Stimulated activated CD4-positive, alpha-beta T cell treated with anti-CD3 and anti-CD28 coated beads, Interleukin-12 subunit alpha, Interleukin-12 subunit beta, amount 100 ng/mL, for 24 hours (primary cell): ENCODE measurements around the gene RNF112.

Source experiments
- DNase-seq, 2 experiments: peaks; one replicate each; pipeline ENCODE4 v3.0.0-alpha.2; 2020; ENCODE audit warnings: low read depth in 2 of 2

RNF112 gene, protein sequence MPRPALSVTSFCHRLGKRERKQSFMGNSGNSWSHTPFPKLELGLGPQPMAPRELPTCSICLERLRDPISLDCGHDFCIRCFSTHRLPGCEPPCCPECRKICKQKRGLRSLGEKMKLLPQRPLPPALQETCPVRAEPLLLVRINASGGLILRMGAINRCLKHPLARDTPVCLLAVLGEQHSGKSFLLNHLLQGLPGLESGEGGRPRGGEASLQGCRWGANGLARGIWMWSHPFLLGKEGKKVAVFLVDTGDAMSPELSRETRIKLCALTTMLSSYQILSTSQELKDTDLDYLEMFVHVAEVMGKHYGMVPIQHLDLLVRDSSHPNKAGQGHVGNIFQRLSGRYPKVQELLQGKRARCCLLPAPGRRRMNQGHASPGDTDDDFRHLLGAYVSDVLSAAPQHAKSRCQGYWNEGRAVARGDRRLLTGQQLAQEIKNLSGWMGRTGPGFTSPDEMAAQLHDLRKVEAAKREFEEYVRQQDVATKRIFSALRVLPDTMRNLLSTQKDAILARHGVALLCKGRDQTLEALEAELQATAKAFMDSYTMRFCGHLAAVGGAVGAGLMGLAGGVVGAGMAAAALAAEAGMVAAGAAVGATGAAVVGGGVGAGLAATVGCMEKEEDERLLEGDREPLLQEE

GRCh38 chr17:19410875-19411620, at the start of gene RNF112:
RNF112 (plus strand) TSS chr17:19411232; CDS start chr17:19411409, 177 bp downstream.
- DNase-seq = no peak

GRCh38 chr17:19361326-19361725, 49.7 kb upstream of the RNF112 start:
- no peak for DNase-seq

GRCh38 chr17:19361944-19362276, 49.1 kb upstream of the RNF112 start:
- DNase-seq = no peak

- peak; percentile 86 for DNase-seq
Observed at GRCh38 chr17:19362277-19363113, 48.5 kb upstream of the RNF112 start, which contains the start of gene B9D1. B9D1 (minus strand) TSS chr17:19362723; CDS start chr17:19362569, 154 bp downstream.

DNA sequence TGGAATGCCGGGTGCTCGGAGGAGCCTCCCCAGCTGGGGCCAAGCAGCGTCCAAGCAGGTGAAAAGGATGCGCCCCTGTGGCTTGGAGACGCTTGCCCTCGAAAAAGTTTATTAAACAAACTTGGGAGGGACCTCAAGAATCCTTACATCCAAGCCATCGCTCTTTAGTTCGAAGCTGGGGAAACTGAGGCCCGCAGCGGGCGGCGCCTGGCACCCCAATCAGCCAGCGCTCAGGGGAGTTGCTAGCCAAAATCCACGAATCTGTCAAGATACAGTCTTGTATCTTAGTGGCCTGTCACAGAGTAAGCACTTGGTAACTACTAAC, 48.0 kb upstream of the RNF112 start:
- no peak for DNase-seq

DNA sequence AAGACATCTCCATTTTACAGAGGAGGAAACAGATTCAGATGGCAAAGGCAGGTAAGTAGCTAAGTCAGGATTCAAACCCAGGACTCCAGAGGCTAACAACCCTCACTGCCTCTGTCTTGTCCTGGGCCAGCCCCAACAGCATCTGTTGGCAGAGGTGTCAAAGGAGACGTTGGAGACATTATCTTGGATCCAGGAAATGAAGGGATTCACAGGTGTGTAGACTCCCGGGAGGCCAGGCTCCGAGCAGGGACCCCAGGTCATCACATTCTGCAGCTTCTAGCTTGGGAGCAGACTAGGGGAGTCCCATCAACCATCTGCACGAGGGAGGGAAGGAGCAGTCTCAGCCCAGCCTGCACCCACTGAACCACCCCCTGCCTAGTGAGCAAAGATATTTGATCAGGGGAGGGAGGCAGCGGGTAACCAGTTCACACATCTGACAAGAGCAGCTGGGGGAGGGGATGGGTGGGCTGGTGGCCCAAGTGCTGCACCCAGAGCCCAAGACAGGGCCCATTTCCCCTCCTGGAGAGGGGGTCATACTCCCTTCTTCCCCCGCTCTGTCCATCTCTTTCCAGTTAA, 47.5 kb upstream of the RNF112 start:
- no peak for DNase-seq

GRCh38 chr17:19364699-19365498, 46.1 kb upstream of the RNF112 start:
- no peak for DNase-seq

DNA sequence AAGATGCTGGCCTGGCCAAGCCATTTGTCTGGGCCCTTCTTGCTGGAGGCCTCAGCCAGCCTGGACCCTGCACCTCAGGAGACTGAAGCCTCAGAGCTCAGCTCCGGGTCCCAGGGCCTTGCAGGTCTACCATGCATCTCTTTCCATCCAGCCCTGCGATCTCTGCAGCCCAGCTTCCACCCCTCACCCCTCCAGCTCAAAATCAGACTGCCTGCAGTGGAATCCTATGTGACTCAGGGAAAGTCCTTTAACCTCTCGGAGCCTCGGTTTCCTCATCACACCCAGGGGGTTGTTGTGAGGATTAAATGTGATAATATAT, 45.6 kb upstream of the RNF112 start:
- DNase-seq = no peak

GRCh38 chr17:19365833-19366636, 45.0 kb upstream of the RNF112 start:
- no peak for DNase-seq

DNA sequence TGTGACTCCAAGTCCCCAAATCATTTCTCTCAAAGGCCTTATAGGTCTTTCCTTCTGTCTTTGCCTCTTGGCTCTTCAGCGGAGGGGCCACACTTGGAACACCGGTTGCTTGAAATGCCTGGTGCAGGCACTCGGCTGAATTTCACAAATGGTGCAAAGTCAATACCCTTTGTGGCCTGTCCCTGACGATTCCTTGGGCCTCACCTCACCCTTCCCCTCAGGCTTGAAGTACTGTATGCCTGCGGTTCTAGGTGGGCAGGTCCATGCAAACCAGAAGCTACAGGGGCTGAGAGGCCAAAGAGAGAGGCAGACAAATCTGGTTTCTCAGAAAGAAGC, 44.4 kb upstream of the RNF112 start:
- DNase-seq = no peak

- no peak for DNase-seq
Observed at GRCh38 chr17:19368229-19368628, 42.8 kb upstream of the RNF112 start.

DNA sequence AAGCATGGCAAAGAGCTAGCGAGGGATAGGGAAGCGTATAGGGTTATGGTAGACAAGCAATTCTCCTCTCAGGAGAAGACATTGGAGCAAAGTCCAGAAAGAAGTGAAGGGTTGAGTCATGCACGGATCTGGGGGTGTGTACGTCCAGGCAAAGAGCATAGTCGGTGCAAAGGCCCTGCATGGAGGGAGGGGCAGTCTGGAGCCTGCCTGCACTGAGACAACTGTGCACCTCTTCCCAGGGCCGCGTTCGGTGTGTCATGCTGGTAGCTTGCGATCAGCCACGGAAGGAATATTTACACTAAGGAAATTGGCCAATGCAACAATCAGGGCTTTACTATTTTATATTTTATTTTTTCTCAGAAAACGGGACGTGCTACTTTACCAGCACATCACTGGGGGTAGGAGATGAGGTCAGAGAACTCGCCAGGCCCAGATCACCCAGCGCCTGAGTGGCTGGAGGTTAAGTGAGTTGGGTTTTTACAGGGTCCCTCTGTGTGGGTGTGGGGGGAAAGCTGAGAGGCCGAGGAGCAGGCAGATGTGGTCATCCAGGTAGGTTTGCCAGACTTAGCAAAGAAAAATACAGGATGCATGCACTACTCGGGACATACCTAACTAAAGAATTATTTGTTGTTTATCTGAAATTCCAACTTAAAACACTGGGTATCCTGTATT, 41.8 kb upstream of the RNF112 start:
- no peak for DNase-seq

DNA sequence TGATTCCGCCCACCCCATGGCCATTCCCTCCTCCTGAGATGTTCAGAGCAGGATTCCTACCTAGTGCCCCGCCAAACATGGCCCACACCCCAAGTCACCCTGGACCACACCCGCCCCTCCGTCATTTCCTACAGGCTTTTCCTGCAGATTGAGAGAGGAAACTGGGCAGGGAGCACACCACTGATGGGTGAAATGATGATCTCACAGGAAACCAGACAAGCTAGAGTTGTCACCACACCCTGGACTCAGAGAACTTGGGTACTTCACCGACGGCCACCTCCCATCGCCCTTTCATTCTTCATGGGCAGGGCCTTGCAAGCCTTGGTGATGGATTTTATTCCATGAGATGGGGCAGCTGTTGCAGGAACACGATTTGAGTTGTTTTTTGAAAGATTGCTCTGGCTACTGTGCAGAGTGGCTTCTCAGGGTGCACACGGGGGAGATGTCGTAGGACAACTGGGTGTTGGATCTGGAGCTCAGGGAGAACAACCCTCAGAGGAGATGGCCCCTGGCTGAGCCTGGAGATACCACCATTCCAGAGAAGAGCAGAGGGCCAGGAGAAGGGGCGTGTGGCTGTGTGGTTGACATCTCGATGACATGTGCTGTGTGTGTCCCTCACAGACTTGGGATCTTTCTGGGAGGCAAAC, 41.1 kb upstream of the RNF112 start:
- DNase-seq = no peak

DNA sequence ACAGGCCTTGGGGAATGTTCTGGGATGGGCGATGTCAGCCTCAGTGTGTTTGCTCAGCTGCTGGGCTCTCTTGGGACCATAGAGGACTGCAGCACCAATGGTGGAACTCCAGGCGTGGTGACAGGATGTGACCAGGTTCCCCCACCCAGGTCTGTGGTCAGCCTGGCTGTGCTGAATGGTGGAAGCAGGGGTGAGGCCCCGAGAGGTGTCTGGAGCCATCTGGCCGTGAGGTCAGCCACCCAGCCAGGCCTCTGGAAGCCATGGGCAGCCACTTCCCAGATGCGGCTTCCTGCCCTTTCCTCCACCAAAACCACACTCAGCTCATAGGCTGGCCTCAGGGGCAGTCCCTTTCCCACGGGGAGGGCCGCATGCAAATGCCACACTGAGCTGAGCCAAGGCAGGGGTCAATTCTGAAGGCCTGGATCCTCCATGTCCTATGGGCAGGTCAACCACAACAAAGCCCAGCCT, 40.5 kb upstream of the RNF112 start:
- no peak for DNase-seq

- no peak for DNase-seq
Observed at GRCh38 chr17:19371259-19372010, 39.6 kb upstream of the RNF112 start.

DNA sequence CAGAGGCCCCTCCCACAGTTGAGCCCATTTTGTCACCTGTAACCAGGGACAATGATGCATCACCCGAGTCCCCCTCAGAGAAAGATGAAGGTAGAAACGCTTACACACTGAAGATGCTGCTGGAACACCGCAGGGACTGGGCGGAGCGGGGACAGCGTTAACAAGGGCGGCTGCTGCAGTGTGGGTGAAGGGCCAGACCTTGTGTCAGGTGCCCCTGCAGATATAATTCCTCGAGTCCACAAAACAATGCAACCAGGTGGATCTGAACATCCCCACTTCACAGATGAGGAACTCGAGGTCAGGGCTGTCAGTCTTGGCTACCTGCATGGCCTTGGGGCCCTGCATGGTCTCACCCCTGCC, 39.0 kb upstream of the RNF112 start:
- DNase-seq = no peak

DNA sequence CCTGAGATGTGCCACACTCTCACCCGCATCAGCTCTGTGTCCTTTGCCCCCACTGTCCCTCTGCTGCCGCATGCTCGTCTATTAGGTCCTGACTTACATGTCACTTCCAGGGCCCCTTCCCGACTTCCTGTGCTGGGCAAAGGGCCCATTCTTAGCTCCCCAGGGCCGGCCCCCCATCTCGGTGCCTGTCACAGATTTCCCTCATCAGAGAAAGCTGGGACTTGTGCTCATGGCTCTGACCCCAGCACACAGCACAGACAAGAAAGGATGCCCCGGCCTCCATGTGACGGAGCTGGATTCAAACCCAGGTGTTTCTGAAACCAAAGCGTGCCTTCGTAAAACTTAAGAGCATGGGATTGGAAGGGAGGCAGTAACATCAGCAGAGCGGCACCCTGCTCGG, 38.6 kb upstream of the RNF112 start:
- no peak for DNase-seq

DNA sequence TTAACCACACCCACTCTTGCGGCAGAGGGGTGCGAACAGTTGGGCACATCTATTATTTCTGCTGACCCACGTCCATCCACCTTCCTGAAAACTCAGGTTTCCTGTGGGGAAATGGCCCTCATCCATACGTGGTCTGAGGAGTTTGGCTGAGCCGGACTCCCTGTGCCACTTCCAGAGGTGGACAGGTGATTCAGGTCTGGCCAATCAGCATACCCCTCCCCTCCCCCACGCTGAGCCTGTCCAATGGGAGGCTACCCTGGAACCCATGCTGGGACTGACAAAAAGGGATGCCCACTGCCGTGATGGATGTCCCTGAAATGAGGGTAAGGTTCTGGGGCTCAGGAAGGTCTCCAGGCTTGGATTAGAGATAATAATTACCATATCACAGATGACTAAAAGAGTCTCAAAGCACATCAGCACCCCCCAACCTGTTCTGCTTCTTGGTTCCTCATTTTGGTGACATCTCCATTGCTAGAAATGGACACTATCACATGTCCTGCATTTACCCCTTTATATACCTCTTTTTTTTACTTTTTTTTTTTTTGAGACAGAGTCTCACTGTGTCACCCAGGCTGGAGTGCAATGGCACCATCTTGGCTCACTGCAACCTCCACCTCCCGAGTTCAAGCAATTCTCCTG, 38.0 kb upstream of the RNF112 start:
- no peak for DNase-seq
